GM23338 (cell line): ENCODE measurements around the gene PTGR2. TPM values are rescaled to one million over a fixed set of nuclear protein-coding genes. Genes with fewer than 3 reads are reported as not detected.

Source experiments
- ATAC-seq: fragments of 200-7000 bp; cut with Tn5 transposase; 3 replicates; pipeline ENCODE4 v1.9.1; 2020
- DNase-seq: peaks from one replicate; pipeline ENCODE4 v3.0.0-alpha.2; 2015; ENCODE audit warnings: low spot score
- H2AFZ ChIP-seq: fragments of 200-600 bp; sonication (generic); 2 replicates; pipeline ENCODE4 v1.8.0; 2016; ENCODE audit warnings: antibody characterized with exemption, mild to moderate bottlenecking, moderate library complexity
- H3F3A ChIP-seq: fragments of 200-600 bp; sonication (generic); replicated peaks from 2 replicates; pipeline ENCODE4 v1.8.0; 2017; ENCODE audit warnings: antibody characterized with exemption, mixed run types, low read depth
- H3K27ac ChIP-seq: fragments of 200-600 bp; sonication (generic); 2 replicates; pipeline ENCODE4 v1.6.1; 2016; ENCODE audit warnings: low read depth
- H3K27me3 ChIP-seq: fragments of 200-600 bp; sonication (generic); 2 replicates; pipeline ENCODE4 v1.8.0; 2016; ENCODE audit warnings: mild to moderate bottlenecking, mixed run types, moderate library complexity; ENCODE audit not compliant: insufficient read depth
- H3K36me3 ChIP-seq: fragments of 200-600 bp; sonication (generic); 2 replicates; pipeline ENCODE4 v1.8.0; 2016; ENCODE audit warnings: mild to moderate bottlenecking; ENCODE audit not compliant: insufficient read depth
- H3K4me1 ChIP-seq: fragments of 200-600 bp; sonication (generic); 2 replicates; pipeline ENCODE4 v1.8.0; 2016; ENCODE audit warnings: mild to moderate bottlenecking, moderate library complexity; ENCODE audit not compliant: insufficient read depth
- H3K4me2 ChIP-seq: fragments of 200-600 bp; sonication (generic); 2 replicates; pipeline ENCODE4 v1.7.1; 2017; ENCODE audit warnings: mixed run types
- H3K4me3 ChIP-seq: fragments of 200-600 bp; sonication (generic); 2 replicates; pipeline ENCODE4 v1.6.1; 2016; ENCODE audit warnings: mixed run types
- H3K79me2 ChIP-seq: fragments of 200-600 bp; sonication (generic); replicated peaks from 2 replicates; pipeline ENCODE4 v1.8.0; 2017; ENCODE audit warnings: mild to moderate bottlenecking; ENCODE audit not compliant: insufficient read depth
- H3K9me2 ChIP-seq: fragments of 200-600 bp; sonication (generic); 2 replicates; pipeline ENCODE4 v1.8.0; 2017; ENCODE audit not compliant: insufficient read depth
- H4K20me1 ChIP-seq: fragments of 200-600 bp; sonication (generic); replicated peaks from 2 replicates; pipeline ENCODE4 v1.8.0; 2017; ENCODE audit warnings: mild to moderate bottlenecking; ENCODE audit not compliant: insufficient read depth
- H3K27ac Mint-ChIP-seq: 2 replicates; pipeline ENCODE4 v1.8.0; 2020; ENCODE audit warnings: inconsistent platforms, mild to moderate bottlenecking, moderate library complexity, mixed read lengths
- H3K27me3 Mint-ChIP-seq: 3 replicates; pipeline ENCODE4 v1.8.0; 2022; ENCODE audit warnings: low read depth, mild to moderate bottlenecking, moderate library complexity, mixed read lengths, inconsistent platforms; ENCODE audit not compliant: insufficient read depth, poor library complexity
- H3K36me3 Mint-ChIP-seq: 3 replicates; pipeline ENCODE4 v1.8.0; 2021; ENCODE audit warnings: low read depth, mild to moderate bottlenecking, inconsistent platforms, moderate library complexity, mixed read lengths
- H3K4me1 Mint-ChIP-seq: 3 replicates; pipeline ENCODE4 v1.8.0; 2020; ENCODE audit warnings: mild to moderate bottlenecking, inconsistent platforms, mixed read lengths
- H3K4me3 Mint-ChIP-seq: 3 replicates; pipeline ENCODE4 v1.8.0; 2021; ENCODE audit warnings: moderate library complexity, mild to moderate bottlenecking, inconsistent platforms, mixed read lengths
- H3K9me3 Mint-ChIP-seq: 3 replicates; pipeline ENCODE4 v1.8.0; 2020; ENCODE audit warnings: moderate library complexity, mild to moderate bottlenecking, inconsistent platforms, mixed read lengths
- CREB1 ChIP-seq: fragments of 250-450 bp; sonication (Bioruptor Pico); IDR thresholded peaks from 2 replicates; pipeline ENCODE4 v1.5.0; 2020; ENCODE audit warnings: low read depth, mild to moderate bottlenecking, moderate library complexity
- CTCF ChIP-seq, 2 experiments: fragments of 200-600 bp in 1 of 2; sonication (generic) in 1 of 2; conservative IDR thresholded peaks; 2 replicates each; pipeline versions ENCODE4 v1.5.1 to v1.6.1; 2016 to 2017; ENCODE audit warnings: antibody characterized with exemption in 2 of 2, low read depth in 2 of 2, mild to moderate bottlenecking in 2 of 2, moderate library complexity in 1 of 2
- ETS1 ChIP-seq: IDR thresholded peaks from 2 replicates; pipeline ENCODE4 v1.6.1; 2016; ENCODE audit warnings: antibody characterized with exemption
- EZH2 ChIP-seq: fragments of 200-600 bp; sonication (generic); IDR thresholded peaks from one replicate; pipeline ENCODE4 v1.8.0; 2017; ENCODE audit warnings: antibody characterized with exemption, mild to moderate bottlenecking, low read depth; ENCODE audit not compliant: unreplicated experiment
- EZH2phosphoT487 ChIP-seq: fragments of 200-600 bp; sonication (generic); IDR thresholded peaks from one replicate; pipeline ENCODE4 v1.8.1; 2018; ENCODE audit warnings: antibody characterized with exemption; ENCODE audit not compliant: unreplicated experiment
- JUNB ChIP-seq: IDR thresholded peaks from one replicate; pipeline ENCODE4 v1.6.1; 2016; ENCODE audit warnings: antibody characterized with exemption; ENCODE audit not compliant: unreplicated experiment
- NANOG ChIP-seq: IDR thresholded peaks from 2 replicates; pipeline ENCODE4 v1.6.1; 2016; ENCODE audit warnings: antibody characterized with exemption, borderline replicate concordance
- POLR2AphosphoS5 ChIP-seq: IDR thresholded peaks from 2 replicates; pipeline ENCODE4 v1.6.1; 2016; ENCODE audit warnings: antibody characterized with exemption, low read depth
- REST ChIP-seq: IDR thresholded peaks from one replicate; pipeline ENCODE4 v1.6.1; 2018; ENCODE audit warnings: antibody characterized with exemption; ENCODE audit not compliant: unreplicated experiment
- STAT1 ChIP-seq: IDR thresholded peaks from one replicate; pipeline ENCODE4 v1.6.1; 2016; ENCODE audit warnings: antibody characterized with exemption; ENCODE audit not compliant: unreplicated experiment
- ZNF114 ChIP-seq: fragments of 250-450 bp; sonication (Bioruptor Pico); IDR thresholded peaks from 2 replicates; pipeline ENCODE4 v1.5.0; 2020; ENCODE audit warnings: mild to moderate bottlenecking, moderate library complexity
- ZNF331 ChIP-seq: fragments of 250-450 bp; sonication (Bioruptor Pico); IDR thresholded peaks from 2 replicates; pipeline ENCODE4 v1.5.0; 2020; ENCODE audit warnings: low read depth, mild to moderate bottlenecking, moderate library complexity
- polyA plus RNA-seq: library from polyadenylated mRNA; unstranded; fragments of >200 nt; fragmentation: Nextera tagmentation; extraction: Ambion mirVana; gene quantifications from 2 replicates; pipeline ENCODE4 v1.2.1, GENCODE V29; 2016
- total RNA-seq: library from RNA; depleted of rRNA; stranded (reverse); fragments of >200 nt; shearing (Covaris generic); gene quantifications from 2 replicates; pipeline ENCODE4 v1.2.3, GENCODE V29; 2014

PTGR2 gene
- total and polyA plus RNA-seq, 2 experiments from 2014 or later, result 20.0 to 25.4 TPM

GRCh38 chr14:73818821-73819220 lies 32.8 kb upstream of the PTGR2 start (continued):
- TF ChIP-seq CREB1 (no peak), ETS1 (no peak), STAT1 (no peak)

- DNase-seq (no peak), ATAC-seq (no peak)
- no peak overlapping the region for H2AFZ ChIP-seq
- no peaks in the 10 kb centered on the region for H3K79me2 ChIP-seq
- H3F3A ChIP-seq, result no peaks in the 10 kb centered on the region
- Mint-ChIP-seq H3K27ac (no peak overlapping the region), H3K27me3 (peaks cover 4% of the 10 kb centered on the region), H3K36me3 (no peaks in the 10 kb centered on the region), H3K4me1 (peaks cover under 1% of the 10 kb centered on the region; the same call in 1 of the 3 replicates), H3K4me3 (no peak overlapping the region), H3K9me3 (no peaks in the 10 kb centered on the region)
- H3K36me3 ChIP-seq, result no peaks in the 10 kb centered on the region
- H3K9me2 ChIP-seq, result no peaks in the 10 kb centered on the region
- no peaks in the 10 kb centered on the region for H3K27me3 ChIP-seq
- no peaks in the 10 kb centered on the region for H3K4me1 ChIP-seq
- H3K4me3 ChIP-seq, result no peak overlapping the region
- H4K20me1 ChIP-seq, result no peaks in the 10 kb centered on the region
- H3K27ac ChIP-seq, result no peak overlapping the region
- H3K4me2 ChIP-seq, result no peak overlapping the region
- TF ChIP-seq ZNF331 (no peak), EZH2phosphoT487 (no peak), EZH2 (no peak), ETS1 (no peak), JUNB (no peak), CREB1 (no peak), CTCF (conservative IDR thresholded peaks at IDR 0.05; ENCODE audit: low read depth in 2 of 2) (no peak), REST (no peak), POLR2AphosphoS5 (no peak), ZNF114 (CRISPR knock-in tag) (no peak), NANOG (no peak)
Measured at GRCh38 chr14:73820631-73821030, 31.0 kb upstream of the PTGR2 start.
